Colon (tissue), 2 donors: ENCODE measurements around the gene CISTR.
"Not testable (repeated sequence)": the region's sequence is repeated elsewhere in the genome, so short reads cannot be mapped to it uniquely, and the experiment has no call there.

Source experiments
- FAIRE-seq: peaks from 2 replicates; lab custom pipeline; 2012; peaks lifted over from hg19 to GRCh38; lab: Jason Lieb, UNC
- donor health status: control.
- donor health status: control.

The CISTR gene

DNA sequence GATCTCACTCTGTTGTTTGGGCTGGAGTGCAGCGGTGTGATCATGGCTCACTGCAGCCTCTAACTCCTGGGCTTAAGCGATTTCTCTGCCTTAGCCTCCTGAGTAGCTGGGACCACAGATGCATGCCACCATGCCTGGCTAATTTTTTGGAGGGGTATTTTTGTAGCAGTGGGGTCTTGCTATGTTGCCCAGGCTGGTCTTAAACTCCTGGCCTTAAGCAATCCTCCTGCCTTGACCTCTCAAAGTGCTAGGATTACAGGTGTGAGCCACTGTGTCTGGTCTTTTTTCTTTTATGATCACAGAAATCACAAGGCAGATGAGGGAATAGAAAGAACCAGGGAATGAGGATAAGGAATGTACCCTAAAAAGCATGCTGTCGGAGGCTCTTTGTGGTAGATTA, 11.0 kb upstream of the CISTR start:
- FAIRE-seq: not testable (repeated sequence)

DNA sequence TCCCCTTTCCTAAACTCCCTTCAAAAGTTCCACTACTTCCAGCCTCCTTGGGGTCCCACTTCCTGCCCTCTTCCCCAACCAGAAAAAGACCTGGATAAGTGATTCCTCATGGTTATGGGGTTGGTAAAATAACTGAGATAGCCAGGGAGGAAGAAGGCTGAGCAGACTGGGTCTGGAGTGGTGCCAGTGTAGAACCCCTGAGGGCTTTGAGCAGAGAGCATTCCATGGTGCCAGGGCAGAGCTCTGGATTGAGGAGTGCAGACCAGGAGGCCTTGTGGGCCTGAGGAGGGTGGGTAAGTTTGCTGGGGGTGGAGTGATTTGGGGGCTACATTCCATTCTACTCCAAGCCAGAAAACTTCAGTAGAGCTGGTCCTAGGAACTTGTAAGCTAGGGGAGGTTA, 9.5 kb upstream of the CISTR start:
- no peak for FAIRE-seq

DNA sequence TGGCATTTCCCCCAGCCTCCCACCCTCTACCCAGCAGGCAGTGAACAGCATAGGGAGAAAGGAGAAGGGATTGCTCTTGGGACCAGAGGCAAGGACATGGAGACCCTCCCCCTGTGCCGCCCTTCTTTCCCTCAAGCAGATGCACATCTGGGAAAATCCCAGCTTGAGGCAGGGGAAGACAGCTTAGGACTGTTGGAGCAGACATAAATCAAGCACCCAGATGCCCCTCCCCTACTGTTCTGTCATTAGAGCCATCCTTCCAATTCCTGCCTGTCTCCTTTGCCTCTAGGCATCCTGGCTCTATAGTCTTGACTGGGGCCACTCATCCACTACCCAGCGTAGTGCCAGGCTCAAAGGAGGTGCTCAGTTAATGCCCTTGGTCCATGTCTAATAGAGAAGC, 7.5 kb upstream of the CISTR start:
- FAIRE-seq: no peak

DNA sequence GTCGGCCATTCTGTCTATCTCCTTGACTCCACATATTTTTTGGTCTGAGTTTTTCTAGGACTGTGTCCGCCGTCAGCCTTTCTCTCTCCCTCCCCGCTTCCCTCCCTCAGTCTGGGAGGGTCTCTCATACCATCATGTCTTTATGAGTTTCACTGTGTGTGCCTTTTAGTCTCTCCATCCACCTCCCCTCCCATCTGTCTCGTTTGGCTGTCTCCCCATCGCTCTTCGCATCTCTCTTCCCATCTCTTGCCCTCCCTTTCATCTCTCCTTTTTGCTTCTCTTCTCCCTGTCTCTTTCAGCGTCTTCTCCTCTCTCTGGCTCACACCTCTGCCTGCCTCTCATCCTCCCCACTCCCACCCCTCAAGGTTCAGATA, 6.9 kb upstream of the CISTR start:
- FAIRE-seq: no peak

DNA sequence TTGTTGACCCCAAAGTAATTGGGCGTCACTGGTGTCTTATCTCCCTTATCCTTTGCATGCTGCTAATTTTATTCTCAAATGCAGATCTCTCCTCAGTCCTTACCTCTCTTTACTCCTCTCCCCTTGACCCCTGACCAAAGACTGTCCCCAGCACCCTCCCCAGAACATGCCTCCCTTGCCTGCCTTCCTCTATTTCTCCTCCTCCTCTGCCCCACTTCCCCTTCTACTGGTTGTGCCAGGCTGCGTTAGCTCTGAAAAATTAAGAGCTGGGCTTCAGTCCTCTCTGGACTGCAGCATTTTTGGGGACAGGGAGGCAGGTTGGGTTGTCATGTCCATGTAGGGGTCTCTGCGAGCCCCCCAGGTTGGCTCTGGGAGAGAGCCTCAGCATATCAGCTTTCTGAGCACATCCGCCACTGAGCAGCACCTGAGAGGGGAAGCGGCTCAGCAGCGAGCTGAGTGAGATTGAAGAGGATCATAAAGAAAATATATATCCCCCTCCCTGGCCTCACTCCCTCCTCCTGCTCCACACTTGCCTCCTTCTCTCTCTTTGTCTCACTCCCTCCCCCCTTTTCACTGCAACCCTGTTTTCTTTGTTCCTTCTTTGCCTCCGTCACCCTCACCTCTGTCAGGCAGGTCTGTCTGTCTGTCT, 6.4 kb upstream of the CISTR start:
- no peak for FAIRE-seq

DNA sequence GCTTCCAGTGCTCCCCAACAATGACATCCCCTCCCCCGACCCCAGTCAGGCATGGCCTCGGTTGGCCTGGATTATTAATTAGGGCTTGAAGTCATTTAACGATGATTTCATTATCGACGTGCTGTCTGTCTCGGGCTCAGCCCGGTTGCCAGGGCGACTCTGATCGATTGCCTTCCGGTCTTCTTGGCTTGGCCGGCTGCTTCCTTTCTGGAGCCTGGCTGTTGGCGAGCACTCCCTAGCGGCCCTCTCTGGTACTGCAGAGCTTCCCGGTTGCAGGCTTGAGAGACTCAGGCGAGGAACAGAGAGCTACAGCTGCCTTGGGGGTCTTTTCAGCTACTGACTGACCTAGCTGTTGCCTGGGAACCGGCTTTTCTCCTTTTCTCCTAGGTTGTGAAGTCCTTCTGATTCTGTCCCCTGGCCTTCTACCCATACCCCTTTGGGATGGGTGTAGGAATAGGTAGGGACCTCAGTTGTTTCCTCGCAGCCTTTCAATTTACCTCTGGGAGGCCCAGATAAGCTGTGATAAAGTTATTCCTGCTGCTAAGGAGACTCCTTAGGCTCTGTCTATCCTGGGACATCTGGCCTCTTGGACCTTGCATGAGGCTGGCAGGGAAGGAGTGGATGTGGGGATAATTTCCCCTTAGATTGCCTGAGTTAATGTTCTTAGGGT, 5.5 kb upstream of the CISTR start:
- FAIRE-seq: no peak

DNA sequence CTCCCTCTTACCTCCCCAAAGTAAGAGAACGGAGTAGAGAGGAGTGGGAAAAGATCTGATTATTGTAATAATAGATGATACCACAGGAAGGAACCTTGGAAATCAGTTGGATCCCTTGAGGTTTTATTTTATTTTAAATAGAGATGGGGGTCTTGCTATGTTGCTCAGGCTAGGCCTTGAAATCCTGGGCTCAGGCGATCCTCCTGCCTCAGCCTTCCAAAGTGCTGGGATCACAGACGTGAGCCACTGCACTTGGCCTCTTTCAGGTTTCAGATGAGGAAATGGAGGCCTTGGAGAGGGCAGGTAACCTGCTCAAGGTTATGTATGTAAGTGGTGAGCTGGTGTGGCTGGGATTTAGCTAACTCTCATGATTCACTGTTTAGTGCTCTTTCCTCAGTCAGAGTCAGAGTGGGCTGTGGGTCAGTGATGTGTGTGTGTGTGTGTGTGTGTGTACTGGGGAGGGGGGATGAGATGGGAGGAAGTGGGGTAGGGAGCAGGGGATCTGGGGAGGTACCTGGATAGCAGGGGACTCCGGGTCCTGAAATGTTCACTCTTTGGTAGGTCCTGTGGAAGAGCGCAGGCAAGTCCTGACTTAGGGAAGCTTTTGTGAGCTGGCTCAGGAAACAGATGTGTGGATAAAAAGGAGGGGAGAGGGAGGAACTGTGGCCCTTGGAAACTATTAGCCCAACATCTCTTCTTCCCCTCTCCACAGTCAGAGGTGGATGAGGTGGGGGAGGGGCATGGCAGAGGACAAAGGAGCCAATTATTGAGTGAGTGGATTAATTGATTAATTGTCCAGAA, 4.7 kb upstream of the CISTR start:
- FAIRE-seq: no peak

DNA sequence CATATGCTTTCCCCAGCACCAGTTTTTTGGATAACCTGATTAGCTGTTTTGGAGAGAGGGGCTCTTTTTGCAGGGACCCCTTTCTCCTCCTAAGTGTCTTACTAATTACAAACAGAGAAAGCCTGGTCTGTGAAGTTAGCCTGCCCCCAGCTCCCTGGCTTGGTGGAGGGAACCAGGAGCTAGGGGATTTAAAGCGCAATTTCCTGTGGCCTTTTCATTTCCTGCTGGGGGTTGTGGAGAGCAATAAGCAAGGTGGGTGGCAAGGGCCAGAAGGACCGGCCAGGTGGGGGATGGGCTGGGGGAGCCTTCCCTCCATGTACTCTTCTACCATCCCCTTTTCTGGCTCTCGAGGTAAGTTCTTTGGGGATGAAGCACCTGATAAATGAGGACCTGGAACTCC, 4.1 kb upstream of the CISTR start:
- FAIRE-seq: no peak

DNA sequence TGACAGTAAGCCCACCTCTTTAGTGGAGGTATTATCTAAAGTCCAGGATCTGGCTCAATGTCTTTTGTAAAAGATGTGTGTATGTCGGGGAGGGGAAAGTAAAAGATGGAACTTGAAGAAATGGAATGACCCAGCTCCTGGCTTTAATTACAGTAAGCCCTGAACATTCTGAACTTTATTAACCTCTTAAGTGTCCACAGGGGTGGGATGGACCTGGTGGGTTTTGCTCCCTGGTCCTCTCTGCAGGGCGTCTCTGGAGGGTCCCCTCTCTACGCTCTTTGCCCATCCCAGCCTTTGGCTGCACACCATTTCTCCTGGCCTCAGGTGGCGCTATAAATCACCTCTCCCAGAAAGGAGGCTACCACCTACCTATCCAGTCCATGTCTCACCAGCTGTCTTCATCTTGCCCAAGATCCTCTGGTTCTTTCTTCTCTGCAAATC, 3.7 kb upstream of the CISTR start:
- no peak for FAIRE-seq

DNA sequence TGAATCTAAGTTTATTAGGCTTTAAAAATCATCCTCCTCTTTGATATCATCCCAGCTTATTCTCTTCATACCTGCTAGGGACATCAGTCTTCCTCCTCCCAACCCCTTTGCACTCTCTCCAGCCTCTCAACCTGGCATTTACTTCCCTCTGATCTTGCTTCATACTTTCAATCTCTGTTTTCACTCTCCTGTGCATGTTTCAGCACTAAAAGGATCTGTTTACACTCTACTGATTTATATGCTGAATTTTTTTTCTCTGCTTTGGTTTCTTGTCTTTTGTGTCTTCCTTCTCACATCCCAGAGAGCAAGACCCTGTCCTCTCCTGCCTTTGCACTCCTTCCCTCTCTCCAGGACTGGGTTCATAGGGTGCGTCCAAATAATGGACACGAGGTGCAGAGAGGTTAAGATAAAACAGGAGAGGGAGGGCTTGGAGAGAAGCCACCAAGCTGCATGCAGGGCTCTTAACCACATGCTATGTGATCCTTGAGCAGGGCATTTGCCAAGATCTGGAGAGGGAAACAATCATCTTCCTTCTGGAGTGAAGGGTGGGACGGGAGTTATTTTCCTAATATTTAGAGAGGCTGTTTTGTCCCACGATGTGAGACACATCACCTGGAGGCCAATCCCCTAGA, 3.0 kb upstream of the CISTR start:
- FAIRE-seq: no peak

DNA sequence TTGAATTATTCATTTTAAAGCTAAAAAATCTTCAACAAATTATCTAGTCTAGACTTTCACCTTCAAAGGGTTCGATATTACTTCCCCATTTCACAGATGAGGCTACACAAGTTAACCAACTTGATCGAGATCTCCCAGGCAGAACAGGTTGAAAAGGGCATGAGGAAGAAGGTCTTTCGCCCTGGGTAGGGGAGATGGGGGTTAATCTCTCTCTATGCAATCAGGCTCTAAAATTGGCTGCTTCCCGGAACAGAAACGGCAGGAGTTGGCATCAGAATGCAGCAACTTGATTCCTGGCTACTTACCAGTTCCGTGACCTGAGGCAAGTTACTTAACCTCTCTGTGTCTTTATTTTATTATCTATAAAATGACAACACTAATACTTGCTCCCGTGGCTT, 2.4 kb upstream of the CISTR start:
- no peak for FAIRE-seq

DNA sequence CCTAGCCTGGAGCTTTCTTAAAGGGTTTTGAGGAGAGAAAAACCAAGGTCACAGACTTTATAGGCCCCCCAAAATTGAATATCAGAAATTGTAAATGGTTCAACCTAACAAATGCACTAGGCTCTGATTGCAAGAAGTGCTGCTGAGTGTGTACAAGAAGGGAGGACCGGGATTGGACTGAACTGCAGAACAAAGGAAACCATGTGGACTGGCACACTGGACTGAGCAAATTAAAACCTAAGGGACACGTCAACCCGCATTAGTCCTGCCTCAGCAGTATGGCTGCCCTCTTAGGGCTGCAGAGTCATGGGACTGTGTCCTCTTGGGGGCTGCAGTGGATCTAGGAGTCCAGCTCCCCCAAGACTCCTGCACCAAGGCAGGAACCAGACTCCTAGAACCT, 842 bp upstream of the CISTR start:
- no peak for FAIRE-seq

DNA sequence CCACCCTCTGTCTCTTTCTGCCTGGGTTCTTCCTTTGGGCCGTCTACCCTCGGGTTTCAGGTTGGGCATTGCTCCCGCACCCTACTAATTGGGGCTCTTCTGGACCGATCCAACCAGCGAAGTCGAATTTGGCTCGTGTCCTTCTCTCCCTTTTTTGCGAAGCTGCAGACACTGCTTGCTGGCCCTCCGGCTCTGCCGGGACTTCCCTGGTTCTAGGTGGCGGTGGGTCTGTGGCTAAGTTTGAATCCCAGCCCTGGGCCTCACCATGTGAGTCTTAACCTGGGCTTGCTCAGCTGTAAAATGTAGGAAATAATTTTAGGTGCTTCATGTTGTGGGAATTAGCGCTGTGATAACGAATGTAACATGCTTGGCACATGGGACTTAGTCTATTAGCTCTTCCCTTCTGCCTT, 418 bp upstream of the CISTR start:
- FAIRE-seq: no peak

DNA sequence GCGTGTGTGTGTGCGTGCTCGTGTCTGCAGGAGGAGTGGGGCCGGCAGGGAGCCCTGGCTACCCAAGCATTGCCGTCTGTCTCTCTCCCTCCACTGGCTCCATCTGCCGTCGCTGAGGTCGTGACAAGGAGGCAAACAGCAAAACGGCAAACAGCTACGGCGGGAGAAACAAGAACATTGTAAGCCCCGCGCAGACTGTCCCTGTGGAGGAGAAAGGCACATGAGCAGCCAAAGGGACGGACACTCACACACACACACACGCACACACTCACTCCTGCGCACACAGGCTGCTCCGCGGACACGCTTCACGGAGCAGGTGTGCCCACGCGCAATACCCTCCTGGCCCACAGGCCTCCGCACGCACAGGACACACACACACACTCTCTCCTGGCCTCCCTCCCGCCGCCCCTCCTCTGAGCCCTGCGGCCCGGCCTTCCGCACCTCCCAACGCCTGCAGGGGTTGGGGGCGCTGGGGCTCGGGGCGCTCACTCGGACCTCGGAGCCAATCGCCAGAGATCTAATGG, 905 bp downstream of the CISTR start:
- FAIRE-seq: no peak

DNA sequence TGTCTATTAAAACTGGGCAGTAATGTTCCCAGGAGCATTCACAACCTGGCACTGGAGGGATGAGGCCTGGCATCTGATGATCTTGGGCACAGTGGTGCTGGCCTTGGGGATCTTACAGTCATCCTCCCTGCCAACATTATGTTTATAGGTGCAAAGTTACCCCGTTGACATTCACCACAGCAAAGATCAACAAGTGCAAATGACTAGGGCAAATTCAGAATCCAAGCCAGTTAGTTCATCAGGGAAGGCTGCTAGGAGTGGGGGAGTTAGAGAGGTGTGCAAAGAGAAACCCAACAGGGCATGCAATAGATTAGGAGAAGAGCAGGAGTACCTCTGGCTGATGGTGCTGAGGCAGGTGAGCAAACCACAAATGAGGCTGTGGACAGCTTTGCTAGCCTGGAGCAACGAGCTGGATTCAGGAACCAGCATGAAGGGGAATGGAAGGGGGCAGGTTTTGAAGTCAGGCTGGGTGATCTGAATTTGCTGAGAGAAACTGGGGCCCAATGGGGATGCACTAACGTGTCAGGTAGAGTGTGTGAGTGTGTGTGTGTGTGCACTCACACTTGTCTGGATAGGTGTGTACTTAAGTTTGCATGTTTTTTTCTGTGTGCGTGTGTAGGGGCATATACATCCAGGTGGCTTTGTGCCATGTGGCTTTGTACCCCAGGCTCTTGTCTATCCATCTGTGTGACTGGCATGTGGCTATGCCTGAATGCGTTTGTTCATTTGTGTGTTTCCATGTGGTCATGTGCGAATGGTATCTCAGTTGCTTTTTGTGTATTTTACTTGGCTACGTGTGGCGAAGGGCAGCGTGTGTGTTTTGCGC, 1.6 kb downstream of the CISTR start:
- FAIRE-seq: no peak

DNA sequence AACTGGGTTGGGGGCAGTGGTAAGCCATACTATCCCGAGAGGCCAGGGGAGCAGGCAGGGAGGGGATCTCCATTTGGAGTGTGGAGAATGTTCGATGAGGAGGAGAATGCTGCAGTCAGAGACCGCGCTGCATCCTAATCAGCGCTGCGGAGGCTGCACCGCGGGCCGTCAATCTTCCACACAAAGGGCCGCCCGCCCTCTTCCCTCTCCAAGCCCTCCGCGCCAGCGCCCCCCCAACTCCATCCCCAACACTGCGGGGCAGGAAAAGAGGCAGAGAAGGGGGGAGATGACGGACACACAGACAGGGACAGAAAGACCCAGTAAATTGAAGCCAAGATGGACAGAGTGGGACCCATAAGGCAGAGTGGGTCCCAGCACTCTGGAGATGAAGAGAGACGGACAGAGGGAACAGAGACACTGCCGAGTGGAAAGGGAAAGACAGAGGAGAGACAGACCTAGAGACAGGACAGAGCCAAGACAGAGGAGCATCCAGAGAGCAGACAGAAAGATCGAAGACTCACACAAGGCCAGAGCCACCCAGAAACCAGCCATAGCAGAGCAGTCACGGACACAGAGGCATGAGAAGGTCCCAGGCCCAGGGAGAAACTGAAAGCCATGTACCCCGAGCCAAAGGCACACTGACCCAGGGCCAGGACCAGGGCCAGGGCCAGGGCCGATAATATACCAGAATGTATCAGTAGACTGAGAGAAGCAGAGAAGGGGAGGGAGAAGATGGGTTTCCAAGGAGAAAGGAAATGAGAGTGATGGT, 3.5 kb downstream of the CISTR start:
- no peak for FAIRE-seq

DNA sequence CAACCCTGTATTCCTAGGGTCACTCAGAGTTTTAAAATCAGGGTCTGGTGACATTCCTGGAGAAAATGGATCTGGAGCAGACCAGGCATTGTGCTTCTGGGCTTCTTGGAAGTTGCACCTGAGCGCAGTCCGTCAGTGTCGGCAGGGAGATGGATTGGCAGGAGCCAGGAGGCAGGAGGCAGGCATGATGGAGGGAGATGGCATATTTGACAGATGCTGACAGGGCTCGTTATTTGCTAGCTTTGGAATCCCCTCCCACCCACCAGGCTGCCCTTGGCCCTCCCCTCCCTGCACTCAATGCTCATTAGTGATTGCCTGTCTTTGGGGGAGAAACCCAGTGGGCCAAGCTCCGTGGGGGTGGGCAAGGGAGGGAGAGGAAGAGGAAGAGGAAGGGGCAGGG, 4.7 kb downstream of the CISTR start:
- FAIRE-seq: no peak

DNA sequence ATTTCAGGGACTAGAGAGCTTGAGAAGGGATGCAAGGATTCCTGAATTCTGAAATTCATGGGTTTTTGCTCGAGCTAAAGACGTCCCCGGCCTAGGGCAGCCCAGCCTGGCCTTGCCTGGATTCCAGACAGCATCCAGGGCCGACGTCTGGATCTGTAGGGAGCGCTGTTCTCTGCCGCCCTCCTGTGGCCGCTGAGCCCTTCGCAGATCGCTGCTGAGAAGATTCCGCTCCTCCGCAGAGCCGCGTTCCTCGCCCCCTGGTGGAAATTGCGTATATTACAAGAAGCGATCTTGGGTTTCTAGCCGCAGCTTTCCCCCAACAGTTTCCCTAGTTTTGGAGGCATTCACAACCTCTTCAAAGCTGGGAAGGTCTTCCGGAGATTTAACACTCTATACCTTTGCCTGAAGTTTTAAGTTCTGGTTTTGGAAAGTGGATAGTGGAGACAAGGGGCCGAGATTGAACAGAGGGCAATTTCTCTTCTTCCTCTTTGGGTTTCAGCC, 5.1 kb downstream of the CISTR start:
- no peak for FAIRE-seq

DNA sequence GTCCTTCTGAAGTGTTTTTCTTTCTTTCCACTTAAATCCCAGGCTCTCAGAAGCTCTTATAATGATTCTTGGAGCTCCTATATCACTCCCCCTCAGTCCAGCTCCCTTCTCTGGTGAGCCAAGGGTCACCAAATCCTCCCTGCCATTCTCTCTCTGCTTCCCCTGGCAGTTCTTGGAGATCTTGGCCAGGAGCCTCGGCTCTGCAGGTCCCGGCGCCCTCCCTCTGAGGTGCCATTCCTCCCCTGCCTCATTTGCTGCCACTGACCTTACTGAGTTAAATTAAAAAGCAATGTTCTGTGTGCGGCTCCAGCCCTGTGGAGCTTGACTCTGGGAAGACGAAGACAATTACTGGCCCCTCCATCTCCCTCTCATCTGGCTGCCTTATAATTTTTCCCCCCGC, 7.0 kb downstream of the CISTR start:
- no peak for FAIRE-seq

DNA sequence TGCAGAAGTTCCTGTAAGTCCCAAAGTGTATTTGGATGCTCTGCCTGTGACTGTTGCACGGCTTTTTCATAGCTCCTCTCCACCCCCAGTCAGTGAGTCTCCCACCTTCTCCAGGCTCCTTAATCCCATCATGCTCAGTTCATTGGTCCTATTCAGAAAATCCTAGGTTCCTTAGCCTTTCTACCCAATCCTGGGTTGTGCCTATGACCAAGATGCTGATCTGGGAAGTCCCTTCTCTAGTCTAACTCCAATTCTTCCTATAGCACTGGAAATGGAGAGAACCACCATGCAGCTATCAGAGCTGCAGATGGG, 7.7 kb downstream of the CISTR start:
- FAIRE-seq: no peak
